Measurements from ENCODE around the gene SEL1L3. TPM values are rescaled to one million over a fixed set of nuclear protein-coding genes. Genes with fewer than 3 reads are reported as not detected.

Gene SEL1L3
- total RNA-seq (2022; extraction: Qiagen RNA extraction; ENCODE audit: low read depth) = 20.4 to 25.7 TPM (median 23.2 TPM) in 5 replicates

GRCh38 chr4:25862411-25863346, at the start of gene SEL1L3:
TSS of gene SEL1L3 (minus strand) at chr4:25862988. CDS start at chr4:25862836, 152 bp downstream.

Other genes with a start within 250 kb of the SEL1L3 start
- gene SLC34A2, start 207.1 kb downstream of the SEL1L3 start, total RNA-seq (2022; extraction: Qiagen RNA extraction; ENCODE audit: low read depth) = 0.01 to 0.03 TPM in 2 of 5 replicates, not detected in the others
- 26.2 to 28.1 TPM (median 27.0 TPM) in 5 replicates for gene SMIM20, start 51.2 kb upstream of the SEL1L3 start, total RNA-seq (2022; extraction: Qiagen RNA extraction; ENCODE audit: low read depth)

All from A549 treated with CpdA at 1 μM for 4 hours (cell line).